Measurements from ENCODE around the gene PPP2R2B. TPM values are rescaled to one million over a fixed set of nuclear protein-coding genes. Genes with fewer than 3 reads are reported as not detected.
A peak's percentile ranks its signal among the peaks of the same experiment; 100 is the strongest.

Gene PPP2R2B
- total RNA-seq, 2 donors from 2014 or later = 9.5 to 29.8 TPM

DNA sequence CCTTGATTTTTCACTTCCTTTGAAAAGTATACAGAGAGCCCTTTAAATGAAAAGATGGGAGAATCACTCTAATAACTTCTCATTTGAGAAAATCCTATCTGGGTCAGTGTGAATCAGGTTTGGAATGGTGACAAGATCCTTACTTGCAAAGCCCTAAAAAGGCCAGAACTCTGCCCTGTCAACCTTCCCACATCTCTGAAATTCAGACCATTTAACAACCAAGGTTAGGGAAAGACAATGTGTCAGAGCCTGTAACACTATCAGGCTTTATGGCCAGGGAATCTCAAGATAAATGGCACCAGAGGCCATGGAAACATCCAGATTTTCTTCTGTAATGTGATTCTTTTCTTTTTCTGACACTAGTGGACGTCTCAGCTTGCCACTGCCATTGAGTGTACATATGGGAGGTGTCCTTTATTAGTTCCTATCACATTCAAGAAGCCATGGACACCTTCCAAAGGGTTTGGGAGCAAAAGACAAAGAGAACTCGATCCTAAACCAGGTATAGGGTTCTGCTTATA, 196.9 kb downstream of the PPP2R2B start:
- Histone ChIP-seq H3K9me3 (no peaks in the 10 kb centered on the region), H3K4me1 (ENCODE audit: control insufficient read depth in 1 of 2, low read depth in 2 of 2) (peaks cover 6 to 26% of the 10 kb centered on the region in 2 donors), H3K27me3 (replicated peaks; ENCODE audit: insufficient read depth) (no peaks in the 10 kb centered on the region), H3K36me3 (no peaks in the 10 kb centered on the region), H3K4me3 (no peak overlapping the region), H3K27ac (peak overlapping the region; percentile 22 to 74)
- TF ChIP-seq, protein P1, sequence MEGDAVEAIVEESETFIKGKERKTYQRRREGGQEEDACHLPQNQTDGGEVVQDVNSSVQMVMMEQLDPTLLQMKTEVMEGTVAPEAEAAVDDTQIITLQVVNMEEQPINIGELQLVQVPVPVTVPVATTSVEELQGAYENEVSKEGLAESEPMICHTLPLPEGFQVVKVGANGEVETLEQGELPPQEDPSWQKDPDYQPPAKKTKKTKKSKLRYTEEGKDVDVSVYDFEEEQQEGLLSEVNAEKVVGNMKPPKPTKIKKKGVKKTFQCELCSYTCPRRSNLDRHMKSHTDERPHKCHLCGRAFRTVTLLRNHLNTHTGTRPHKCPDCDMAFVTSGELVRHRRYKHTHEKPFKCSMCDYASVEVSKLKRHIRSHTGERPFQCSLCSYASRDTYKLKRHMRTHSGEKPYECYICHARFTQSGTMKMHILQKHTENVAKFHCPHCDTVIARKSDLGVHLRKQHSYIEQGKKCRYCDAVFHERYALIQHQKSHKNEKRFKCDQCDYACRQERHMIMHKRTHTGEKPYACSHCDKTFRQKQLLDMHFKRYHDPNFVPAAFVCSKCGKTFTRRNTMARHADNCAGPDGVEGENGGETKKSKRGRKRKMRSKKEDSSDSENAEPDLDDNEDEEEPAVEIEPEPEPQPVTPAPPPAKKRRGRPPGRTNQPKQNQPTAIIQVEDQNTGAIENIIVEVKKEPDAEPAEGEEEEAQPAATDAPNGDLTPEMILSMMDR (IDR thresholded peaks at IDR 0.05) = no peak
- DNase-seq (ENCODE audit: low spot score) = no peak
- ATAC-seq (ENCODE audit: insufficient number of reproducible peaks, low FRiP score, low read depth) = peak; percentile 56

DNA sequence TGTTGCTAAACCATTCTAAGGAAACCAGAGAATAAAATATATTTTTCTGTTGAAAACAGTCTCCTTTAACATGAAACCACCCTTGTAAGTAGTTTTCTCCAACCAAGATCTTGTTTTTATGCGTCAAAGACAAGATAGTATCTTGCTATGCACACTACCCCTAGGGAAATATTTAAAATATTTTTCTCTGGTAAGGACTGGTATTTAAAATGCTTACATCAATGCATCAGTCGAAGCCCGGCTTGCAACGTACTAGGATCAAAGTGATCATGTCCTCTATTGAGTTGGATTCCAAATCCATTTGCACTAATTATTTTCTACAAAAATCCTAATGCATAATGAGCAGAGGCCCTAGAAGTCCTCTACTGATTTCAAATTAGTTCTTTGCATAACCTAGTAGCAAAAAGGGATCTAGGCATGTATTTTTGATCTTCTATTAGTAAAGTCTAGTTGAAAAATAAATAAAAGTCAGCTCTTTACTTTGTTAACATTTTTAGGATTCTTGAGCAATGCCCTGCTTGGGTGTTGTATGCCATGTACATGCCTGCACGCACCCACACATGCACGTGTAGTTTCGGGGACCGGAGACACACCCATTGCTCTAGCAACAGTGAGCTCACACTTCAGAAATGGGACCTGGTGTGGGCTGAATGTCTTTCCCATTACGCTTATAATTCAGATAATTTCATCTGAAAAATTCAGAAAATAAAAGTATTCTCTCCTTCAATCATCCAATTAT, 197.5 kb downstream of the PPP2R2B start:
- H3K27ac ChIP-seq = peak overlapping the region; percentile 22 to 74
- no peaks in the 10 kb centered on the region for H3K36me3 ChIP-seq
- TF ChIP-seq, protein P1 (IDR thresholded peaks at IDR 0.05) = no peak
- ATAC-seq (ENCODE audit: insufficient number of reproducible peaks, low FRiP score, low read depth) (no peak), DNase-seq (ENCODE audit: low spot score) (no peak)
- no peak overlapping the region for H3K4me3 ChIP-seq
- no peaks in the 10 kb centered on the region for H3K9me3 ChIP-seq
- peaks cover 6 to 26% of the 10 kb centered on the region in 2 donors for H3K4me1 ChIP-seq (ENCODE audit: control insufficient read depth in 1 of 2, low read depth in 2 of 2)
- H3K27me3 ChIP-seq (replicated peaks; ENCODE audit: insufficient read depth) = no peaks in the 10 kb centered on the region

DNA sequence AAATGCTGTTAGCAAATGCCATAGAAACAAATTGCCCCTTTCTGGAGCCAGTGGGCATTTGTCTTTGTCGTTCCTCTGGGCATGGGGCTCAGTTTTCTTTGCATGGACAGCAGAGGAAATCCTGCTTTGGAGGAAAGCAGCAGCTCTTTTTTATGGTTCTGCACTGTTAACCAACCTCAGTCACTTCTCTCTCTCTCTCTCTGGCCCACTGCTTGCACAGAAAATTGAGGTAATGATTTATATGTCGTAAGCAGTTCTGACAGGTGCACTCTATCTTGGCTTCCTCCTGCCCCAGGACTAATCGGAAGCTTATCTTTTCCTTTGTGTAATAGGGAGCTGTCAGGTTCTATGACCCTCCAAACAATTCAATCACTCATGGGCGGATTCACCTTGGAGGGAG, 202.9 kb downstream of the PPP2R2B start:
- no peak overlapping the region for H3K4me3 ChIP-seq
- TF ChIP-seq, protein P1 (IDR thresholded peaks at IDR 0.05) = no peak
- H3K27ac ChIP-seq = no peak overlapping the region
- no peak for ATAC-seq (ENCODE audit: insufficient number of reproducible peaks, low FRiP score, low read depth)
- H3K4me1 ChIP-seq (ENCODE audit: control insufficient read depth in 1 of 2, low read depth in 2 of 2) = peaks cover 7 to 13% of the 10 kb centered on the region in 2 donors
- H3K27me3 ChIP-seq (replicated peaks; ENCODE audit: insufficient read depth) = no peaks in the 10 kb centered on the region
- no peaks in the 10 kb centered on the region for H3K36me3 ChIP-seq
- DNase-seq (ENCODE audit: low spot score) = no peak
- H3K9me3 ChIP-seq = no peaks in the 10 kb centered on the region

DNA sequence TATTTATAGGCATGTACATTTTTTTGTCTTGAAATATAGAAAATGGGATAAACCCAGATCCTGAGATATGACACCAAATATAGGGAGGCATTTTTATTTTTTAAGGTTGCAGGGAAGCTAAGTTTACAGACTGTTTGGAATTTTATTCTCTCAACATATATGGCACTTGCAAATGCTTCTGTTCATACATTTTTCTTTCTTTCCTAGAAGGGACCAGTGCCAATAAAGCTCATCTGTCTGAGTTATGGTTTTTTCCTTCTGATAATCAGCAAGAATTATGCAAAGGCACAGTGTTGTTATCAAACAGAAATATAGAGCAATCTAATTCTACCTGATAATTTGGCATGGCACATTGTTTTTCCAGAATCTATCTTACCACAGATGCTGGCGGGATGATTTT, 205.7 kb downstream of the PPP2R2B start:
- ATAC-seq (ENCODE audit: insufficient number of reproducible peaks, low FRiP score, low read depth) = no peak

More for the DNA sequence above, 205.7 kb downstream of the PPP2R2B start:
- Histone ChIP-seq H3K4me1 (ENCODE audit: control insufficient read depth in 1 of 2, low read depth in 2 of 2) (peaks cover 11 to 25% of the 10 kb centered on the region in 2 donors), H3K27me3 (replicated peaks; ENCODE audit: insufficient read depth) (no peaks in the 10 kb centered on the region), H3K9me3 (no peaks in the 10 kb centered on the region), H3K36me3 (no peaks in the 10 kb centered on the region), H3K27ac (no peak overlapping the region), H3K4me3 (no peak overlapping the region)
- DNase-seq (ENCODE audit: low spot score) = no peak
- TF ChIP-seq, protein P1 (IDR thresholded peaks at IDR 0.05) = no peak

Data from thoracic aorta (tissue), 2 donors.